ENCODE data around the gene ICE2. TPM values are rescaled to one million over a fixed set of nuclear protein-coding genes. Genes with fewer than 3 reads are reported as not detected.
A peak's percentile ranks its signal among the peaks of the same experiment; 100 is the strongest.

ICE2 gene
- total and polyA plus RNA-seq, 11 donors = 8.4 to 28.8 (median 21.6) TPM

- H3K9me3 ChIP-seq = no peaks in the 10 kb centered on the region
- H3K27ac ChIP-seq = no peak overlapping the region
- intact Hi-C loops (cut with DNase I) = loop anchor here in 1 of 10 donors (5.0 kb wide), 1 partner anchor 158 kb away; no protein-coding TSS in a partner anchor
- DNase-seq (no peak), ATAC-seq (no peak)
- no peak overlapping the region for H3K4me3 ChIP-seq
- peaks cover 0 to 17% (median 0%) of the 10 kb centered on the region in 12 donors for H3K4me1 ChIP-seq
- no peak for TF ChIP-seq POLR2A (IDR thresholded peaks at IDR 0.05)
- no peak for TF ChIP-seq CTCF (IDR thresholded peaks at IDR 0.05)
- WGBS, 4 donors = 86 to 88% (median 87%) methylated on average over 6 of the region's 6 CpGs
- no peaks in the 10 kb centered on the region for H3K27me3 ChIP-seq
- no peaks in the 10 kb centered on the region for H3K36me3 ChIP-seq
These were observed 41.3 kb upstream of the ICE2 start for GRCh38 chr15:60520013-60520824.

GRCh38 chr15:60519218-60519617 is 40.3 kb upstream of the ICE2 start:
- no peak overlapping the region for H3K27ac ChIP-seq
- no peaks in the 10 kb centered on the region for H3K27me3 ChIP-seq
- 53 to 71% (median 58%) methylated on average over 1 of the region's 1 CpG for WGBS, 4 donors
- no peak overlapping the region for H3K4me3 ChIP-seq
- H3K9me3 ChIP-seq = no peaks in the 10 kb centered on the region
- DNase-seq = no peak
- peaks cover 0 to 7% (median 4%) of the 10 kb centered on the region in 9 donors for H3K36me3 ChIP-seq
- intact Hi-C loops (cut with DNase I) = loop anchor here in 6 of 10 donors (10.0 kb wide), 6 partner anchors 64 to 1316 kb away; no protein-coding TSS in a partner anchor
- H3K4me1 ChIP-seq = peaks cover 0 to 14% (median 0%) of the 10 kb centered on the region in 12 donors
- TF ChIP-seq POLR2A (IDR thresholded peaks at IDR 0.05) = no peak
- no peak for TF ChIP-seq CTCF (IDR thresholded peaks at IDR 0.05)
- no peak for ATAC-seq

DNA sequence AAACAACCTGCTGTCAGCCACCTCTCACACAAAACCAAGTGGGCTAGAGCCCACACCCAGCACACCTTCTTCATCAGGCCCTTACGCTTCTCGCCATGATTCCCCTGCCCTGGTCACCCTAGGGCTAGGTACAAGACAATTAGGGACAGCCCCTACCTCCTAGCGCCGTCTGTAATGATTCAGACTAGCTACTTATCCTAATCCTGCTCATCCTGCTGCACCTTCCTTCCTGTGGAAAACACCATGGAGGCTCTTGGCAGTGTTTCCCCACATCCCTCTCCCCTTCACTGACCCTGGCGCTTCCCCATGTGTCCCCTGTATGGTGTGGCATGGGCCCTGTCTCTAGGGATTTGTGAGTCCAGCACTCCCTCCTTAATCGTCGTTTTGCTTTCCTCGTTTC is 39.6 kb upstream of the ICE2 start:
- Histone ChIP-seq H3K9me3 (no peaks in the 10 kb centered on the region), H3K4me3 (no peak overlapping the region), H3K27me3 (no peaks in the 10 kb centered on the region), H3K36me3 (peaks cover 0 to 14% (median 11%) of the 10 kb centered on the region in 9 donors), H3K27ac (no peak overlapping the region), H3K4me1 (peaks cover 0 to 14% (median 0%) of the 10 kb centered on the region in 12 donors)
- TF ChIP-seq POLR2A (IDR thresholded peaks at IDR 0.05) (no peak), CTCF (IDR thresholded peaks at IDR 0.05) (no peak)
- intact Hi-C loops (cut with DNase I) = loop anchor here in 6 of 10 donors (10.0 kb wide), 6 partner anchors 64 to 1316 kb away; no protein-coding TSS in a partner anchor
- ATAC-seq (peak in 1 of 4 donors; percentile 15), DNase-seq (no peak)
- WGBS, 4 donors = 67 to 78% (median 76%) methylated on average over 8 of the region's 8 CpGs

- ATAC-seq (no peak), DNase-seq (no peak)
- peaks cover 0 to 20% (median 14%) of the 10 kb centered on the region in 12 donors for H3K4me1 ChIP-seq
- H3K36me3 ChIP-seq = peaks cover 0 to 43% (median 24%) of the 10 kb centered on the region in 9 donors
- TF ChIP-seq POLR2A (IDR thresholded peaks at IDR 0.05) = no peak
- TF ChIP-seq CTCF (IDR thresholded peaks at IDR 0.05) = no peak
- no peaks in the 10 kb centered on the region for H3K27me3 ChIP-seq
- intact Hi-C loops (cut with DNase I) = loop anchor here in 7 of 10 donors (5.0 to 10.0 kb wide), 7 partner anchors 60 to 1320 kb away; no protein-coding TSS in a partner anchor
- H3K27ac ChIP-seq = no peak overlapping the region
- 93 to 96% (median 93%) methylated on average over 12 of the region's 12 CpGs for WGBS, 4 donors
- no peaks in the 10 kb centered on the region for H3K9me3 ChIP-seq
- H3K4me3 ChIP-seq = no peak overlapping the region
These were observed 35.4 kb upstream of the ICE2 start for GRCh38 chr15:60514261-60514881.
